Bronchial epithelial cell (primary cell): ENCODE data around the gene FAM117B. TPM values are rescaled to one million over a fixed set of nuclear protein-coding genes. Genes with fewer than 3 reads are reported as not detected.

ENCODE experiments used
- DNase-seq: peaks from one replicate; pipeline ENCODE4 v3.0.0-alpha.2; 2010; ENCODE audit warnings: low read depth
- FAIRE-seq: peaks from 2 replicates; lab custom pipeline; 2011; peaks lifted over from hg19 to GRCh38; lab: Jason Lieb, UNC
- H3K27me3 ChIP-seq: 2 replicates; pipeline ENCODE4 v1.5.1; 2011; ENCODE audit warnings: low read length; ENCODE audit not compliant: control insufficient read depth, insufficient read depth
- H3K36me3 ChIP-seq: 2 replicates; pipeline ENCODE4 v1.5.1; 2011; ENCODE audit warnings: low read length; ENCODE audit not compliant: control insufficient read depth, insufficient read depth
- H3K4me3 ChIP-seq: 2 replicates; pipeline ENCODE4 v1.5.1; 2011; ENCODE audit warnings: mild to moderate bottlenecking, low read depth, low read length, control low read depth
- total RNA-seq: library from RNA; depleted of rRNA; stranded (reverse); fragments of >200 nt; gene quantifications from 2 replicates; pipeline ENCODE4 v1.2.1, GENCODE V29; 2014
- TF ChIP-seq, protein P1 (sequence below): IDR thresholded peaks from 2 replicates; pipeline ENCODE4 v1.5.1; 2011; ENCODE audit warnings: mild to moderate bottlenecking, moderate library complexity, low read length, control low read depth, inconsistent platforms; ENCODE audit not compliant: insufficient read depth, severe bottlenecking

FAM117B gene
- total RNA-seq, 1 donor from 2014 or later: 2.6 TPM

DNA sequence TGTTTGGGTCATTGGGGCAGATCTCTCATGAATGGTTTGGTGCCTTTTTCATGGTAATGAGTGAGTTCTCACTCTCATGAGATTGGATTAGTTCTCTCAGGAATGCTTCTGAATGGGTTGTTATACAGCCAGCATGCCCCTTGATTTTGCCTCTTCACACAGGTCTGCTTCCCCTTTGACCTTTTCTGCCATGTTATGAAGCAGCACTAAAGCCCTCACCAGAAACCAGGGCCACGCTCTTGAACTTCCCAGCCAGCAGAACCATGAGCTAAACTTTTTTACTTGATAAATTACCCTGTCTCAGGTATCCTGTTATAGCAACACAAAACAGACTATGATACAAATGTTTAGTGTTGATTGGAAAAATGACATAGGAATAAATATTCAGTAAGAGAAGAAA is 179.5 kb downstream of the FAM117B start:
- DNase-seq (no peak), FAIRE-seq (no peak)
- Histone ChIP-seq H3K27me3 (no peaks in the 10 kb centered on the region), H3K36me3 (no peaks in the 10 kb centered on the region), H3K4me3 (no peak overlapping the region)
- TF ChIP-seq, protein P1, sequence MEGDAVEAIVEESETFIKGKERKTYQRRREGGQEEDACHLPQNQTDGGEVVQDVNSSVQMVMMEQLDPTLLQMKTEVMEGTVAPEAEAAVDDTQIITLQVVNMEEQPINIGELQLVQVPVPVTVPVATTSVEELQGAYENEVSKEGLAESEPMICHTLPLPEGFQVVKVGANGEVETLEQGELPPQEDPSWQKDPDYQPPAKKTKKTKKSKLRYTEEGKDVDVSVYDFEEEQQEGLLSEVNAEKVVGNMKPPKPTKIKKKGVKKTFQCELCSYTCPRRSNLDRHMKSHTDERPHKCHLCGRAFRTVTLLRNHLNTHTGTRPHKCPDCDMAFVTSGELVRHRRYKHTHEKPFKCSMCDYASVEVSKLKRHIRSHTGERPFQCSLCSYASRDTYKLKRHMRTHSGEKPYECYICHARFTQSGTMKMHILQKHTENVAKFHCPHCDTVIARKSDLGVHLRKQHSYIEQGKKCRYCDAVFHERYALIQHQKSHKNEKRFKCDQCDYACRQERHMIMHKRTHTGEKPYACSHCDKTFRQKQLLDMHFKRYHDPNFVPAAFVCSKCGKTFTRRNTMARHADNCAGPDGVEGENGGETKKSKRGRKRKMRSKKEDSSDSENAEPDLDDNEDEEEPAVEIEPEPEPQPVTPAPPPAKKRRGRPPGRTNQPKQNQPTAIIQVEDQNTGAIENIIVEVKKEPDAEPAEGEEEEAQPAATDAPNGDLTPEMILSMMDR: no peak

DNA sequence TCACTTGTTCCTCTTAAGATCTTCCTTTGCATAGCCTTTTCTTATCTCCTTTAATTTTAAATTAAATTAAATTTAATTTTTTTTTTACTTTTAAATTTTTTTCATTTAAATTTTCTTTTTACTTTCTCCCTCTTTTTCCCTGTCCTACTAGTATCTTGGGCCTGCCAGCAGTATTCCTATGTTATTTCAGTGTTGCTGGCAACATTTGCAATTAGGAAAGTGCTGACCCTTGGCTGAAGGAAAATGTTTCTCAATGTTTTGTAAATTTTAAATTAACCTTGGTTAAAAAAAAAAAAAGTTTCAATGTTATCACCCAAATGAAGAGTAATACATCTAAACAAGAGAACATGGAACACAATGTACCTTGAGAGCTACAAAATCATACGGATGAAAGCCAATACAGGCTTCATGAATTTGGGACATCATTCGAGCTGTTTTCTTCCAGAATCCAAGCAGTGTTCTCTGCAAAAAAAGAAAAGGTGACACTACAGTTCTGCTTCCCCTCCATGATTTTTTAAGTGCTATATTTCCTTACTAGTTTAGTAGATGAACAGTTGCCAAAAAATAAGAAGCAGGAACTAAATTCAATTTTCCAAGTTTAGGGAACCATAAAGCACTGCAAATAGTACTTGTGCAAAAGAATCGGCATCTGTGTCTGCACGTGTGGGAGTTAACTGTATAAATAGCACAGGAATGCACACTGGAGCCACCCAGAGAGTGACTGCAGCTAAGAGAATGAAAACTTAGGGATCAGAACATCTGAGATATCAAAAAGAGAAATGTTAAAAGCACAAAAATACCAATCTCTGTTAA is 181.0 kb downstream of the FAM117B start:
- no peaks in the 10 kb centered on the region for H3K36me3 ChIP-seq
- no peak for DNase-seq
- H3K27me3 ChIP-seq: no peaks in the 10 kb centered on the region
- FAIRE-seq: no peak
- H3K4me3 ChIP-seq: no peak overlapping the region
- TF ChIP-seq, protein P1: no peak

DNA sequence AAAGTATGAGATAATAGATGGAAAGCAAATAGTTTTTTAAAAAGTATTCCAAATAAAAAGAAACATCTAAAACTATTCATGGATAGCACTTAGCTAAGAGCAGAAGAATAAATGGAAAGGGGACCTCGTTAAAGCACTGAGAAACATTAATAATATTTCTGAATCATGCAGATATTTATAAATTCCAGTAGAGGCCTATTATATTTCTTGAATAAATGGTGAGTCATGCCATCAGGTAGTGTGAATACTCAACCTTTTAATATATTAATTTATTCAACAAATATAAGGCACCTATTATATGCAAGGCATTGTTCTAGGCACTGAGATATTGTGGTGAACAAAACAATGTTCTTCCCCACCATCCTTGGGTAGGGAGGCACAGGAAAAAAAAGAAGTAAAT is 183.0 kb downstream of the FAM117B start:
- no peak overlapping the region for H3K4me3 ChIP-seq
- no peaks in the 10 kb centered on the region for H3K36me3 ChIP-seq
- FAIRE-seq (no peak), DNase-seq (peak; percentile 54)
- no peaks in the 10 kb centered on the region for H3K27me3 ChIP-seq
- TF ChIP-seq, protein P1: no peak

GRCh38 chr2:202818321-202818720 is 183.6 kb downstream of the FAM117B start:
- no peak overlapping the region for H3K4me3 ChIP-seq
- TF ChIP-seq, protein P1: no peak
- no peaks in the 10 kb centered on the region for H3K27me3 ChIP-seq
- FAIRE-seq (no peak), DNase-seq (no peak)
- H3K36me3 ChIP-seq: no peaks in the 10 kb centered on the region

Other genes starting within 250 kb of the FAM117B start
- 1.6 and 2.3 TPM in 2 replicates for gene ICA1L, start 236.8 kb downstream of the FAM117B start, total RNA-seq